SJCRH30 (cell line): ENCODE results near the gene PXYLP1. TPM values are rescaled to one million over a fixed set of nuclear protein-coding genes. Genes with fewer than 3 reads are reported as not detected.

Experiments
- DNase-seq, 2 experiments: peaks; one replicate each; pipeline ENCODE4 v3.0.0-alpha.2; 2015 to 2020
- H3K27ac ChIP-seq: fragments of 250-450 bp; sonication (Bioruptor Pico); 2 replicates; pipeline ENCODE4 v1.5.1; 2020; ENCODE audit warnings: mild to moderate bottlenecking, moderate library complexity
- H3K27me3 ChIP-seq: fragments of 250-450 bp; sonication (Bioruptor Pico); 2 replicates; pipeline ENCODE4 v1.5.1; 2020; ENCODE audit warnings: mild to moderate bottlenecking, moderate library complexity
- H3K36me3 ChIP-seq: fragments of 250-450 bp; sonication (Bioruptor Pico); 2 replicates; pipeline ENCODE4 v1.5.1; 2020; ENCODE audit warnings: mild to moderate bottlenecking, moderate library complexity
- H3K4me1 ChIP-seq: fragments of 250-450 bp; sonication (Bioruptor Pico); 2 replicates; pipeline ENCODE4 v1.5.1; 2020; ENCODE audit warnings: mild to moderate bottlenecking, moderate library complexity
- H3K4me3 ChIP-seq: fragments of 250-450 bp; sonication (Bioruptor Pico); 2 replicates; pipeline ENCODE4 v1.5.1; 2020; ENCODE audit warnings: mild to moderate bottlenecking, moderate library complexity
- H3K9me3 ChIP-seq: fragments of 250-450 bp; sonication (Bioruptor Pico); replicated peaks from 2 replicates; pipeline ENCODE4 v1.5.1; 2020; ENCODE audit warnings: mild to moderate bottlenecking, moderate library complexity
- total RNA-seq: library from RNA; depleted of rRNA; stranded (reverse); fragments of >200 nt; shearing (Covaris generic); gene quantifications from 2 replicates; pipeline ENCODE4 v1.2.3, GENCODE V29; 2014

The PXYLP1 gene
- total RNA-seq, 1 experiment from 2014 or later: 24.9 TPM

DNA sequence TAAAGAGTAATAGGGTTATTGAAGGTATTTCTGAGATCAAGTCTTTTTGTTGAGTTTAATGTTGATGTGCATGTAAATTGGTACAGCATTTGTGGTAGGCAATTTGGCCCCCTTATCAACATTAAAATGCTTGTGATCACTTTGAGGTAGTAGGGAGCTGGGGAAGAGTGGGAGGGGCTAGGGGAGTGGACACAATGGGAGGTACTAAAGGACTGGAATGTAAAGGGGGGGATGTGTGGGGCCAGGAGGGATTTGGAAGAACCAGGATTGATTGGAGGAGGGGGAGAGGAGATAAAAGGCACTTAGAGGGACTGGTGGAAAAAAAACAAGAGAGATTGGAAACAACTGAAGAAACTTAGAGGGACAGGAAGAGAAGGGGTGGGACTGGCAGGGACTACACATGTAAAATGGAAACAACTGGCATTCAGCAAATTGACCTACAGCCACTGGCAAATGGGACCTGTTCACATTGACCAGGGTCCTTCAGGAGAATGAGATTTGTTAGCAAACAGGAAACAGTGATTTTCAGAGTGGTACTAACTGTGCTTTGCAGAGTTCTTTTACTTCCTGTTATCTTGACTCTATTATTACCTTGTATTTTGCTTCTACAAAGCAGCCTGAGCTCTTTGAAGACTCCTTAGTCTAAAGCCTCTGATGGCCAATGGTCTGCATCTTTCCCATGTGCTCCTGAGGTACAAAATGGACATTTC, 88.9 kb downstream of the PXYLP1 start:
- Histone ChIP-seq H3K4me3 (no peak overlapping the region), H3K36me3 (no peaks in the 10 kb centered on the region), H3K9me3 (no peaks in the 10 kb centered on the region), H3K27me3 (no peaks in the 10 kb centered on the region), H3K4me1 (no peaks in the 10 kb centered on the region), H3K27ac (no peak overlapping the region)
- DNase-seq: no peak

DNA sequence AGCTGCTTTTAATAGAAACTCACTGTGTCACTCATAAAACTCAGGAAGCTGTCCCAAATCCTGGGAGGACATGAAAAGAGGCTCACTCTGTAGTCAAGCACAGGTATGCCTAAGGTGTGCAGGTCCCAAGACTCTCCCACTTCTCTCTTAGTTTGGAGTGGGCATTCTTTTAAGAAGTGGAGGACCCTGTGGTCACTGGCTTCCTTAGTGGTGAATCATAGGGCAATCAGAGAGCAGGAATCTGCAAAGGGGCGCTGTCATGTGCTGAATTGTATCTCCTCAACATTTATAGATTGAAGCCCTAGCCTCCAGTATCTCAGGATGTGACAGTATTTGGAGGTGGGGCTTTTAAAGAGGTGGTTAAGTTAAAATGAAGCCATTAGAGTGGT, 89.5 kb downstream of the PXYLP1 start:
- no peak overlapping the region for H3K27ac ChIP-seq
- no peaks in the 10 kb centered on the region for H3K36me3 ChIP-seq
- no peak overlapping the region for H3K4me3 ChIP-seq
- no peaks in the 10 kb centered on the region for H3K9me3 ChIP-seq
- H3K4me1 ChIP-seq: no peaks in the 10 kb centered on the region
- no peaks in the 10 kb centered on the region for H3K27me3 ChIP-seq
- DNase-seq: no peak

DNA sequence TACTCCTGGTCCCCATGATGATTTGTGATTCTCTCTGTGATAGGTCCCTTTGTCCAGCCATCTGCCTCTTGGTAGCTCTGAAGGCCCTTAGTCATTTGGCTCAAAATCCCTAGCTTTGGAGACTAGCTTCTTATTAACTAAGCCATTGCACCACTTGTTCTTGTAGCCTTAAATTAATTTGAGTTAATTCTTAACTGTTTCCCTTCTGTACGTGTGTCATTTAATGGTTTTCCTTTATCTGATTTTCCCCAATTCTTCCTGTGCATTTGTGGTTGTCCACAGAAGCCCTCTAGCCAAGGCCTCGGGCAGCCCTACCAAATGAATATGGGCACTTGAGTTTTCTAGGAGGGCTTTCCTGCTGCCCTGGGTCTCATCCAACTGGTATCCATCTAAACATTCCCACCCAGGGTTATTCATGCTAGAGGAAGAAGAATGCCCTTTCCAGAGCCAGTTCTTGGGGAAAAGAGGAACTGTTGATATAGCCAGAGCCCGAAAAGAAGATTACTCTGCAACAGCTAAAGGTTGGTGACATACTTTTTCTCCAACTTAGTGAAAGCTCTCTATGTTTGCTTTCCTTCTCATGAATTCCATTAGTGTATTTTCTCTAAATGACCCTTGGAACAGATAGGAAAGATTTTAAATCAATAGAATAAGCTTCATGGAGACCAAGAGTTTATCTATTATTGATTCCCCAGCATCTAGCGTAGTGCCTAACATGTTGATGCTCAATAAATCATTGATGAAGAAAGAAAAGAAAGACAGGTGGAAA, 92.5 kb downstream of the PXYLP1 start:
- Histone ChIP-seq H3K27ac (no peak overlapping the region), H3K36me3 (no peaks in the 10 kb centered on the region), H3K4me3 (no peak overlapping the region), H3K27me3 (no peaks in the 10 kb centered on the region), H3K4me1 (no peaks in the 10 kb centered on the region), H3K9me3 (no peaks in the 10 kb centered on the region)
- no peak for DNase-seq

DNA sequence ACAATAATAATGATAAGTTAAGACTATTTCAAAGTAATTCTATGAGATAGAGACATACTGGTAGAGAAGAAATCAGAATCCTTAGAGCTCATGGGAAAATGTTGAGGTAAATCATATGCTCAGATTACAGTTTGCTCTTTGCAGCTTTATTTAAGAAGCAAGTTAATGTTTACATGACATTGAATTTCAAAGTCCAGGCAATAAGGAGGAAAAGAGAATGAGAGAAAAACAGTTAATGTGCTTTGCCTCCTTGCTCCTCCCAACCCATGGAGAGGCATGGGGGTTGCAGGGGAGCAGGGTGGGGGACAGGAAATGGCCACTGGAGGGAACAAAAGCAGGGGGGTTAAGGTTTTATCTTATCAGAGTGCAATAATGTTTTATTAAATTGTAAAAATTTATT, 94.5 kb downstream of the PXYLP1 start:
- Histone ChIP-seq H3K27me3 (no peaks in the 10 kb centered on the region), H3K9me3 (no peaks in the 10 kb centered on the region), H3K27ac (no peak overlapping the region), H3K36me3 (no peaks in the 10 kb centered on the region), H3K4me3 (no peak overlapping the region), H3K4me1 (no peaks in the 10 kb centered on the region)
- no peak for DNase-seq

DNA sequence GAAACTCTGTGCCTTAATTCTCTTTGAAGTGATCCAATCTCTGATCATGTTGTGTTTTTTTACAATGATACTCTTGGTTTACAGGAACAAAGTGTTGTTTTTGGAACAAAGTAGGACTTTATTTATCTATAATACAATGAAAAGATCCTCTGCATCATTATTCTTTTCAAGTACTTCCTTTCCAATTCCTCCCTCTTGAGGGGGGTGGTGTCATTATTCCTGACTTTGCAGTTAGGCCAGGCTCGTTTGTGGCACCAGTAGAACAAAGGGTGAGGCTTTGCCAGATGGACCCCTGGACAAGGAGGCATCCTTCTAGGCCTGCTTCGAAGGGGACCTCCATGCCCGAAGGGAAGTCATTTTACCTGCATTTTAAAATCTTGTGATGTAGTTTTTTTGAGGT, 95.0 kb downstream of the PXYLP1 start:
- no peak for DNase-seq
- no peaks in the 10 kb centered on the region for H3K27me3 ChIP-seq
- no peaks in the 10 kb centered on the region for H3K4me1 ChIP-seq
- H3K27ac ChIP-seq: no peak overlapping the region
- no peaks in the 10 kb centered on the region for H3K36me3 ChIP-seq
- H3K4me3 ChIP-seq: no peak overlapping the region
- no peaks in the 10 kb centered on the region for H3K9me3 ChIP-seq

DNA sequence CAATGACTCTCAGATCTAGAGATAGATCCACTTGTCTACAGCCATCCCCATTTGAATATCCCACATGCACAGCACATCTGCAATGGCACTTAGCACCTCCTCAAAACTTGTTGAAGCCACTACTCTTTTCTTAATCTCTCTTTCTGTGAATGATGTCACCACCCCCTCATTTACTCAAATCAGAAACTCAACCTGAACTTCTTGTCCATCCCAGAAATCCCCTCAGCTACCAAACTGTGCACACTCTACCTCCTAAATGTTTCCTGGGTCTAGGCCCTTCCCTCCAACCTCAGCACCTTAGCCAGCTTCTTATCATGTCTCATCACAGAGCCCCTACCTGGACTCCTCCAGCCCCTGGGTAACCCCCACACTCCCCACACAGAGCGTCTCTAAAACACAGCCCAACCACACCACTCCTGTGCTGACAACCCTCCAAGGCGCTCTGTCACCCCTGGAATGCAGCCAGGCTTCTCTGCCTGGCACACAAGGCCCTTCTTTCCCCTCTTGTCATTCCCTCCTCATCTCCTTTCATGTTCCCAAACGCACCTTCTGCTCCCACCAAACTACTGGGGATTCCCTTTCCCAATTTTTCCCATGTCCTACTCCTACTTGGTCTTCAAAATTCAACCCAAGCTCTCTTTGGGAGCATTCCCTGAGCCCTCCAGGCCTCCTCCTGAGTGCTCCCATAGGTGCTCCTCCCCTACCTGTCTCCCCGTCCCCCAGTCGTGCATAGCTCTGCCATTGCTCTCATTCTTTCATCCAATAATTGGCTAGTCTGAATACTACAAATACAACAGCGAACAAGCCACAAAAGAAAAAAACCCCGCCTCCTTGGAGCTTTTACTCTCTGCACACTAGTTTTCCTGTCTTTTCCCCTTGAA, 96.9 kb downstream of the PXYLP1 start:
- no peak overlapping the region for H3K4me3 ChIP-seq
- H3K4me1 ChIP-seq: no peaks in the 10 kb centered on the region
- H3K27me3 ChIP-seq: no peaks in the 10 kb centered on the region
- no peaks in the 10 kb centered on the region for H3K36me3 ChIP-seq
- no peaks in the 10 kb centered on the region for H3K9me3 ChIP-seq
- H3K27ac ChIP-seq: no peak overlapping the region
- no peak for DNase-seq

DNA sequence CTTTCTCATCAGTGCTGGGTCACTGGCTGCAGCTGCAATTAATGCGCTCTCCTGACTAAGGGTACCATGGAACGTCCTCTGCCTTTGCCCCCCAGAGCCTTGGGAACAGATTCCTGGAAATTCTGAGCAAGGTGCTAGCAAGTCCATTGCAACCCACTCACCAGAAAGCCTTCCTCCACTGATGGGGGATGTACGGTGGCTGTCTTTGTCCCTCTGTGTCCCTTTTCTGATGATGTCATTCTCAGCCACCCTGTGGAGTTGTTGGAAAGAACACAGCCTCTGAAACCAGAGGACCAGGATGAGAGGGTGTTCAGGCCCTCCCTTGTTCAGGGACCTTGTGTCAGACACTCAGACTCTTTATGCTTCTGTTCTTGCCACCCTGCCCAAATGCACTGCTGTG, 98.6 kb downstream of the PXYLP1 start:
- Histone ChIP-seq H3K4me3 (no peak overlapping the region), H3K9me3 (no peaks in the 10 kb centered on the region), H3K27me3 (no peaks in the 10 kb centered on the region), H3K4me1 (no peaks in the 10 kb centered on the region), H3K36me3 (no peaks in the 10 kb centered on the region), H3K27ac (no peak overlapping the region)
- no peak for DNase-seq

DNA sequence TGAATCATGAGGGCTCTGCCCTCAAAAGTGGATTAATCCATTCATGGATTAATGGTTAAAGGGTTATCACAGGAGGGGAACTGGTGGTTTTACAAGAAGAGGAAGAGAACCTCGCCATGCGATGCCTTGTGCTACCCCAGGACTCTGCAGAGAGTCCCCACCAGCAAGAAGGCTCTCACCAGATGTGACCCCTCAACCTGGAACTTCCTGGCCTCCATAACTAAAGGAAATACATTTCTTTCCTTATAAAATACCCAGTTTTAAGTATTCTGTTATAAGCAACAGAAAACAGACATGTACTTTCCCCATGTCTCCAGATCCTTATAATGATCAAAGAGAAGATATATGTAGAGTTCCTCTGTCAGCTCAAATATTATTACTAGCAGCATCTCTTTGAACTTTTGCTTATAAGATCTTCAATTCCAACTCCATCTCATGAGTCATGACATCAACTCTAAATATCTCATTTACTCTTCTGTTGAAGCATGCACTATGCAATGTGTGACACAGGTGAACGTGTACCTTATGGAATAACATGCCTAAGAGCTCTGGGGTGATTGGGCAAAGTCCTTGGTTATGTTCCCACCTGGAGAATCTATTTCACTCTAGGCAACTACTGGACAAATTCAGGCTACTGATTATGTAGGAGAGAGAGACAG, 99.2 kb downstream of the PXYLP1 start:
- Histone ChIP-seq H3K9me3 (no peaks in the 10 kb centered on the region), H3K27me3 (no peaks in the 10 kb centered on the region), H3K4me1 (no peaks in the 10 kb centered on the region), H3K27ac (no peak overlapping the region), H3K36me3 (no peaks in the 10 kb centered on the region), H3K4me3 (no peak overlapping the region)
- no peak for DNase-seq

DNA sequence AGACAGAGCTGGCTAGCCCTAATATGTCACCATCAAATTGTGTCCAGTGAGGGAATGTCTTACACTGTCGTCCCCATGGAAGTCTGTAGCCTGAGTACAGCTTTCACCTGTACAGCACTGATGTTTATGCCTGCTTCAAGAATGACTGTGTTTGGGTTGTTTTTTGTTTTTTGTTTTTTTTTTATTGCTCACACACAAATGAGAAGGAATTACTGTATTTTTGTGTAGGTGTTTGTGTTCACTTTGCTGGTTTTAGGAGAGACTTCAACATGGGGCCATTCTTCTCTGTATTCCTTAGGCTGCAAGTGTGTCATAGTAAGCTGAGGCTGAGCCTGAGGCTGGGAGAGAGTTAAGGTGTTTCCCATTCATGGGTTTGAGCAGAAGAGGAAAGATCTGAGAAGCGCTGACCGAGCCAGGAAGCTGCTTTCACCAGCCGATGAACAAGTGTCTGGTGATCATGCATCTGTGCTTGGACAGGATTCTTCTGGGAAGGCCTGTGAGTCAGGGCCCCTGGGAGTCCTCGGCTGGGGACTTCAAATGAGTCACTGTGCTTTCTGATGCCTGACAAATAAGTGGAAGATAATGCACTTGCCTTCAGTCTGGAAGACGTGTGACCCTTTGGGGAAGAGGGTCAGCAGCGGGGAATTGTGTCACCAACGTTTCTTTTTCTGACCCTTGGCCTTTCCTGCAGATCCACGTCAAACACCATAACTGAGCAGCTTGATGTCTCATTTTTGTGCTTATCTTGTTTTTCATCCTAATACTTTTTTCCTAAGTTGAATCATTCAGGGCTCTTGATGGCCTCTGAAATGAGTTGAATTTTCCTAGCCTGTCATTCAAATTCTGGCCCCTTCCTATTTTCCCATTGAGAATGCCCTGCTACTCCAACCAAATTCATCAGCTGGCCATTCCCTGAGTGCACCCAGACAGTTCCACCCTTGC, 100.0 kb downstream of the PXYLP1 start:
- H3K27ac ChIP-seq: no peak overlapping the region
- no peaks in the 10 kb centered on the region for H3K27me3 ChIP-seq
- no peak overlapping the region for H3K4me3 ChIP-seq
- H3K9me3 ChIP-seq: no peaks in the 10 kb centered on the region
- DNase-seq: peak; percentile 34 to 41
- H3K36me3 ChIP-seq: no peaks in the 10 kb centered on the region
- H3K4me1 ChIP-seq: no peaks in the 10 kb centered on the region

DNA sequence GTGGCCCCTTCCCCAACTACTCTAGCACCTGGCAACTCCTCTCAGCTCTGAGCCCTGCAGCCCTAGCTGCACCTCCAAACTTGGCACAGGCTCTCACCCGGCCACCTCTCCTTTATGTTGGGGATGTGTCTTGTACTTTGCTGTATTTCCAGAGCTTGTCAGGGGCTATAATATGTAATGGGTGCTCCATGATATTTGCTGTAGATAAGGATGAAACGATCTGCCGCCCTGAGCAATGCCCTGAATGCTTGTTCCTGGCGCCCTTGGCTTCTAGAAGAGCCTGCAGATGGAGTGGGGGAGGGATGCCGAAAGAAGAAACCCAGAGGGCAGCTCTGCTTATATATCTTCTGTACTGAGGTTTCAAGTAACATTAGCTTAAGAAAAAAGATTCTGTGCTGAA, 100.8 kb downstream of the PXYLP1 start:
- no peaks in the 10 kb centered on the region for H3K27me3 ChIP-seq

DNA sequence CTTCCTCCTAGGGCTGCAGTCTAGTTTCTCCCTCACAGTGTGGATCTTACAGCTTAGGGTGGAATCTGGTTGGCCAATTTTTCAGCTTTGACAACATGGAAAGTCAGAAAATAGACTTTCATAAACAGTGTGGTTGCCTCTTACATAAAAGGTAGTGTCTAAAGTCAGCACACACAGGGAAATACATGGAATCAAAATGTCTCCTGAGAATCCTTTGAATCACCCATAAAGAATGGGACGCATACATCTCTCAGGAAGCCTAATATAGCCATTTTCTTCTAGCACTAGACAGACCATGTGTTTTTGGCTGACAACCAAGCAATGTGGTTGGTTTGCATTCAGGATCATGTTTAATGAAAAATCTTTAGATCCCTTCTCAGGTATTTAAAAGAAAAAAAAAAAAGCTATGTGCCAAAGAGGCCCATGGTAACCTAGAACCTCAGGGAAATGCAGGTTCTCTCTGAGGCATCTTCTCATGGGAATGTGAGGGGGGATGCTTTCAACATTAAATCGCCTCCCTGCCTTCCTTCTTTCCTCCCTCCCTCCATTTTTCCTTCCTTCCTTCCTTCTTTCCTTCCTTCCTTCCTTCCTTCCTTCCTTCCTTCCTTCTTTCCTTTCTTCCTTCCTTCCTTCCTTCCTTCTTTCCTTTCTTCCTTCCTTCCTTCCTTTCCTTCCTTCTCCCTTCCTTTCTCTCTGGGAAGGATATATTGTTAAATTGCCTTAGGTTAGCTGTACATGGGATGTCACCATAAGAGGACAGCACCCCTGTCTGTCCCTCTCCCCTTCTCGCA, 102.4 kb downstream of the PXYLP1 start:
- Histone ChIP-seq H3K36me3 (no peaks in the 10 kb centered on the region), H3K4me3 (no peak overlapping the region), H3K4me1 (peaks cover 9% of the 10 kb centered on the region; the same call in 1 of the 2 replicates), H3K27me3 (no peaks in the 10 kb centered on the region), H3K27ac (no peak overlapping the region), H3K9me3 (no peaks in the 10 kb centered on the region)
- DNase-seq: no peak

More for the DNA sequence above, 100.8 kb downstream of the PXYLP1 start:
- Histone ChIP-seq H3K9me3 (no peaks in the 10 kb centered on the region), H3K4me3 (no peak overlapping the region), H3K4me1 (peaks cover 7% of the 10 kb centered on the region; the same call in 1 of the 2 replicates), H3K36me3 (no peaks in the 10 kb centered on the region), H3K27ac (no peak overlapping the region)
- no peak for DNase-seq

DNA sequence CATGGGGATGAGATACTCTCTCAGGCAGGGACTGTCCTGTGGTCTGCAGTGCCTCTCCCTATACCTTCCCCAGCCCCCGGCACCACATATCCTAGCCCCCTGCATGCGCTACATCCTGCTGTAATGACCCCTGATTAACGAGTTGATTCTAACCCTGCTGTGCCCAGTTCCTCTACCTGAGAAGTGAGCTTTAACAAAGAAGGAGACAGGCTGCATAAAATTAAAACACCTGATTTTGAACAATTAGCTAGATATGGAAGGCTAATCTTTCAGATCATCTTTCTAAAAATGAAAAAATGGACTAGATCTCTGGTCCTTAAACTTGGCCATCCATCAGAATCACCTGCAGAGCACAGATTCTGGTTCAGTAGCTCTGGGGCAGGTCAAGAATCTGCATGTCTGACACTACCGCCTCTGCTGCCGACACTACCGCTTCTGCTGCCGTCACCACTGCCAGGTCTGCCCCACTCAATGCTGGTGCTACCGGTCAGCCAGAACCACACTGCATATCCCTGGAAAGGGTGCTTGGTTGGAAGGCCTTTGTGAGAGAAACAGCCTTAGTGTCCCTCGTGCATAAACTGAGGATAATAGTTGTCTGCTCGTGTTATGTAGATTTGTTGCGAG, 103.1 kb downstream of the PXYLP1 start:
- H3K27me3 ChIP-seq: no peaks in the 10 kb centered on the region
- no peaks in the 10 kb centered on the region for H3K36me3 ChIP-seq
- H3K4me3 ChIP-seq: no peak overlapping the region
- no peaks in the 10 kb centered on the region for H3K9me3 ChIP-seq
- no peak for DNase-seq
- peaks cover 9% of the 10 kb centered on the region; the same call in 1 of the 2 replicates for H3K4me1 ChIP-seq
- H3K27ac ChIP-seq: no peak overlapping the region
